ENCODE measurements around the gene ZNF518B.

GRCh38 chr4:10416441-10416840 lies 40.8 kb downstream of the ZNF518B start:
- TF ChIP-seq, protein P1, sequence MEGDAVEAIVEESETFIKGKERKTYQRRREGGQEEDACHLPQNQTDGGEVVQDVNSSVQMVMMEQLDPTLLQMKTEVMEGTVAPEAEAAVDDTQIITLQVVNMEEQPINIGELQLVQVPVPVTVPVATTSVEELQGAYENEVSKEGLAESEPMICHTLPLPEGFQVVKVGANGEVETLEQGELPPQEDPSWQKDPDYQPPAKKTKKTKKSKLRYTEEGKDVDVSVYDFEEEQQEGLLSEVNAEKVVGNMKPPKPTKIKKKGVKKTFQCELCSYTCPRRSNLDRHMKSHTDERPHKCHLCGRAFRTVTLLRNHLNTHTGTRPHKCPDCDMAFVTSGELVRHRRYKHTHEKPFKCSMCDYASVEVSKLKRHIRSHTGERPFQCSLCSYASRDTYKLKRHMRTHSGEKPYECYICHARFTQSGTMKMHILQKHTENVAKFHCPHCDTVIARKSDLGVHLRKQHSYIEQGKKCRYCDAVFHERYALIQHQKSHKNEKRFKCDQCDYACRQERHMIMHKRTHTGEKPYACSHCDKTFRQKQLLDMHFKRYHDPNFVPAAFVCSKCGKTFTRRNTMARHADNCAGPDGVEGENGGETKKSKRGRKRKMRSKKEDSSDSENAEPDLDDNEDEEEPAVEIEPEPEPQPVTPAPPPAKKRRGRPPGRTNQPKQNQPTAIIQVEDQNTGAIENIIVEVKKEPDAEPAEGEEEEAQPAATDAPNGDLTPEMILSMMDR (conservative IDR thresholded peaks at IDR 0.05) = no peak
- no peak for TF ChIP-seq ZFX (IDR thresholded peaks at IDR 0.05)

Measured in C4-2B (cell line).